Cardiac muscle cell (in vitro differentiated cells and primary cell): ENCODE data around the gene SDR9C7. TPM values are rescaled to one million over a fixed set of nuclear protein-coding genes. Genes with fewer than 3 reads are reported as not detected.

ENCODE experiments used
- DNase-seq, 2 donors: peaks; one replicate each; pipeline versions ENCODE4 v3.0.0 to v3.0.0-alpha.2; 2010 to 2017; ENCODE audit warnings: low read depth in 1 of 2, low spot score in 1 of 2
- H3K27ac ChIP-seq: fragments of 200-600 bp; sonication (generic); 2 replicates; pipeline ENCODE4 v1.5.1; 2016
- H3K27me3 ChIP-seq: fragments of 200-600 bp; sonication (generic); 2 replicates; pipeline ENCODE4 v1.6.0; 2016; ENCODE audit warnings: control low read depth
- H3K36me3 ChIP-seq: fragments of 200-600 bp; sonication (generic); 2 replicates; pipeline ENCODE4 v1.5.1; 2016; ENCODE audit warnings: control low read depth
- H3K4me1 ChIP-seq: fragments of 200-600 bp; sonication (generic); 2 replicates; pipeline ENCODE4 v1.8.1; 2017; ENCODE audit warnings: low read depth, mild to moderate bottlenecking, mixed run types
- H3K4me3 ChIP-seq: fragments of 200-600 bp; sonication (generic); 2 replicates; pipeline ENCODE4 v1.5.1; 2016; ENCODE audit warnings: mild to moderate bottlenecking
- H3K9me3 ChIP-seq: fragments of 200-600 bp; sonication (generic); 2 replicates; pipeline ENCODE4 v1.5.1; 2017; ENCODE audit warnings: low read depth, mild to moderate bottlenecking, control low read depth
- polyA plus RNA-seq: library from polyadenylated mRNA; unstranded; fragments of >200 nt; fragmentation: Nextera tagmentation; extraction: Ambion mirVana; gene quantifications from 2 replicates; pipeline ENCODE4 v1.2.1, GENCODE V29; 2016
- total RNA-seq: library from RNA; depleted of rRNA; stranded (reverse); fragments of >200 nt; gene quantifications from 2 replicates; pipeline ENCODE4 v1.2.3, GENCODE V29; 2016
- TF ChIP-seq, protein P1 (sequence below): IDR thresholded peaks from 2 replicates; pipeline ENCODE4 v1.5.1; 2012; ENCODE audit warnings: low read depth, mild to moderate bottlenecking, low read length

SDR9C7 gene
- total and polyA plus RNA-seq, 2 experiments from 2014 or later: 0.07 to 1.3 TPM

DNA sequence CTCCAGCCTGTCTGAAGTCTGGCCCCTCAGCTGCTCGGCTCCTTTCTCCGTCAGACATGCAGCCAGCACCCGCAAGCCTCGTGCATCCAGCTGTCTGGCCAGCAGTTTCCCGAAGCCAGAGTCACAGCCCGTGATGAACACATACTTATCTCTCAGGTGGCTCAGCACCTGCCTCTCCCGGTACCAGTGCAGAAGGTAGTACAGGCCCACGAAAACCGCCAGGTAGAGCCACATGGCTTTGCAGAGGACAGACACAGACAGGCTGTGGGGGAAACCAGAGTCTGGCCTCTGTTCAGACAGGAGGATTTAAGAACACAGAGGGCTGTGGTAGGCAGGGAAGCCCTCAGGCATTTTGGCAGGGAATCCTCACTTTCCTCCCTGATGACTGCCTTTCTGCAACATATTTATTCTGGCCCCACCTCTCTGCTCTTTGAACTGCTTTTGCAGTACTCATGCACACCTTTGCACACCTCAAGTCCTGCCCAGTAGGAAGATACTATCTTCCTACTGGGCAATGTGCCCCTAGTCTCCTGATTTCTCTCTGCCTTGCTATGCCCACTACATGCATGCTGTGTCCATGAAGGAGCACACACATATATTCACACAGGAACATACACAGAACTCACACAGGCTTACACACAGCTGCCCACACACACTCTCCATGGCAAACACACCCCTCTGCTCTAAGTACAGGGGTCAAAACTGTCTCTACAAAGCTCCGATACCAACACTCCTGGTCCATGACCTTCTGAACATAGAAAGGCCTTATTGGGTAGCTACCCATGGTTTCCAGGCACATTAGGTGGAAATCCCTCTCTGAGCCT, 23.2 kb upstream of the SDR9C7 start, which contains the start of gene RDH16:
RDH16 (minus strand) TSS at position 380 of the 824 bp plus-strand sequence; CDS start at position 234, 146 bp downstream.
- Histone ChIP-seq H3K36me3 (no peaks in the 10 kb centered on the region), H3K9me3 (no peaks in the 10 kb centered on the region), H3K4me3 (no peak within 1 kb of the TSS), H3K27ac (no peak within 1 kb of the TSS), H3K27me3 (no peaks in the 10 kb centered on the region), H3K4me1 (no peaks in the 10 kb centered on the region)
- TF ChIP-seq, protein P1, sequence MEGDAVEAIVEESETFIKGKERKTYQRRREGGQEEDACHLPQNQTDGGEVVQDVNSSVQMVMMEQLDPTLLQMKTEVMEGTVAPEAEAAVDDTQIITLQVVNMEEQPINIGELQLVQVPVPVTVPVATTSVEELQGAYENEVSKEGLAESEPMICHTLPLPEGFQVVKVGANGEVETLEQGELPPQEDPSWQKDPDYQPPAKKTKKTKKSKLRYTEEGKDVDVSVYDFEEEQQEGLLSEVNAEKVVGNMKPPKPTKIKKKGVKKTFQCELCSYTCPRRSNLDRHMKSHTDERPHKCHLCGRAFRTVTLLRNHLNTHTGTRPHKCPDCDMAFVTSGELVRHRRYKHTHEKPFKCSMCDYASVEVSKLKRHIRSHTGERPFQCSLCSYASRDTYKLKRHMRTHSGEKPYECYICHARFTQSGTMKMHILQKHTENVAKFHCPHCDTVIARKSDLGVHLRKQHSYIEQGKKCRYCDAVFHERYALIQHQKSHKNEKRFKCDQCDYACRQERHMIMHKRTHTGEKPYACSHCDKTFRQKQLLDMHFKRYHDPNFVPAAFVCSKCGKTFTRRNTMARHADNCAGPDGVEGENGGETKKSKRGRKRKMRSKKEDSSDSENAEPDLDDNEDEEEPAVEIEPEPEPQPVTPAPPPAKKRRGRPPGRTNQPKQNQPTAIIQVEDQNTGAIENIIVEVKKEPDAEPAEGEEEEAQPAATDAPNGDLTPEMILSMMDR: no peak
- DNase-seq: no peak

DNA sequence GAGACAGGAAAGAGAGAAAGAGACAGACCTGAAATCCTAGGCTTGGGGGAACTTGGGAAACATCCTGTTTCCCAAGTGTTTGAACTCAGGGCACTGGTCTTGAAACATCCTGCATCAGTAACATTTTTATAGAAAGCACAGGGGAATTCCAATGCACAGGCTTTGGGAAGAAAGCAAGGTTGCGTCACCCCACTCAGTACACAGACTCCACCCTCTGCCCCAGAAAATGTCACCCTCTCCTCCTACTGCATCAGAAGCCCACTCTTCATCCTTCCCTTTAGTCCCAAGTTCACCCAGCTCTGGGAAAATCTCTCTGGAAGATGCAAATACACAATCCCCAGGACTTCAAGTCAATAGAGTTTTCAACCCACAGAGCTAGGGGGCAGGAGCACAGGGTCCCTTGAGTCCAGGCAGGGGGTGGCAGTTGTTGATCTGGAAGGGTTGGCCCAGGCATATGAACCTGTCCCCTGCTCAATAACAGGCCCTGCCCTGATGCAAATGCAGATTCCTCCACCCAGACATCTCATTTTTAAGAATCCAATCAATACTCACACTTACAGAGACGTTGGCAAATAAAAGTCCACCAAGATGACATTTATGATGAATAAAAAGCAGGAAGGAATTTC, 21.5 kb upstream of the SDR9C7 start:
- no peaks in the 10 kb centered on the region for H3K9me3 ChIP-seq
- DNase-seq: peak in 1 of 2 donors; percentile 66
- H3K27ac ChIP-seq: no peak overlapping the region
- no peak overlapping the region for H3K4me3 ChIP-seq
- H3K4me1 ChIP-seq: no peaks in the 10 kb centered on the region
- no peaks in the 10 kb centered on the region for H3K27me3 ChIP-seq
- no peaks in the 10 kb centered on the region for H3K36me3 ChIP-seq
- TF ChIP-seq, protein P1: no peak

DNA sequence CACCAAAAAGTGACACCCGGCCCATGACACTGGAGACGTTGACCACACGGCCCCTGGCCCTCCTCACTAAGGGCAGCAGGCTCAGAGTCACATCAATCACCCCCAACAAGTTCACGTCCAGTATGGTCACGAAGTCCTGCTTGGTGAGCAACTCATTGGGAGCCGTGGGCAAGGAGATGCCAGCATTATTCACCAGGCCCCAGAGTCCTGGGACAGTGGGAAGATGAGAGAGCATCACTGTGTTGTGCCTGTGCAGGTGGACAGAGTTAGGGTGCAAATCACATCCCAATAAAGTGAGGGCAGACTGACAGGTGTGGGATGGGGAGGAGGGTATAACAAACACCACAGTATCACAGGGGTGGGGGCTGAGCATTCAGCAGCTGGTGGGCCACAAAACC, 20.7 kb upstream of the SDR9C7 start:
- Histone ChIP-seq H3K4me3 (no peak overlapping the region), H3K27ac (no peak overlapping the region), H3K9me3 (no peaks in the 10 kb centered on the region), H3K27me3 (no peaks in the 10 kb centered on the region), H3K36me3 (no peaks in the 10 kb centered on the region), H3K4me1 (no peaks in the 10 kb centered on the region)
- TF ChIP-seq, protein P1: no peak
- no peak for DNase-seq

- Histone ChIP-seq H3K27ac (no peak overlapping the region), H3K27me3 (no peaks in the 10 kb centered on the region), H3K9me3 (no peaks in the 10 kb centered on the region), H3K4me3 (no peak overlapping the region), H3K4me1 (no peaks in the 10 kb centered on the region), H3K36me3 (no peaks in the 10 kb centered on the region)
- TF ChIP-seq, protein P1: no peak
- no peak for DNase-seq
Measured at GRCh38 chr12:56954057-56954957, 20.1 kb upstream of the SDR9C7 start.

GRCh38 chr12:56953314-56953713, 19.1 kb upstream of the SDR9C7 start:
- no peak for DNase-seq
- no peaks in the 10 kb centered on the region for H3K4me1 ChIP-seq
- no peak overlapping the region for H3K4me3 ChIP-seq
- no peaks in the 10 kb centered on the region for H3K9me3 ChIP-seq
- TF ChIP-seq, protein P1: no peak
- no peak overlapping the region for H3K27ac ChIP-seq
- H3K36me3 ChIP-seq: no peaks in the 10 kb centered on the region
- H3K27me3 ChIP-seq: no peaks in the 10 kb centered on the region
